ENCODE data around the gene ACTN1. TPM values are rescaled to one million over a fixed set of nuclear protein-coding genes. Genes with fewer than 3 reads are reported as not detected.

ACTN1 gene
- total and polyA plus RNA-seq, 8 donors = 24.4 to 133 (median 49.0) TPM

- H3K4me3 ChIP-seq = no peak overlapping the region
Observed at GRCh38 chr14:68902357-68902756, 76.7 kb downstream of the ACTN1 start.

DNA sequence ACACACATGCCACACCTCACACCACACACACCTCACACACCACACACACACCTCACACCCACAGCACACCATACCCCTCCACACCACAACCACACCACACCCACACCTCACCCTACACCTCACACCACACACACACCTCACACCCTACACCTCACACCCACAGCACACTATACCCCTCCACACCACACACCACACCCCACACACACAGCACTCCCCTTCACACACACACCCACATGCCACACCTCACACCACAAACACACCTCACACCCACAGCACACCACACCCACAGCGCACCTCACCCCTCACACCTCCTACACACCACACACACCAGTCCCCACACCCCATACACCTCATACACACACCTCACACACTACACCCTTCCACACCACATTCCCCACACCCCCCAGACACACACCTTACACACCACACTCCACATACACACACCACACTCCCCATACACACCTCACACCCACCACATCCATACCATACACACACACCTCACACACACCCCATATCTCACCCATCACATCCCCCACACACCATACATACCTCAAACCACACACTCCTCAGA lies 80.0 kb downstream of the ACTN1 start:
- peaks cover 0 to 34% (median 11%) of the 10 kb centered on the region in 3 donors for H3K36me3 ChIP-seq
- no peaks in the 10 kb centered on the region for H3K4me1 ChIP-seq
- 91 to 96% methylated on average over 1 of the region's 1 CpG for WGBS, 2 donors

More at GRCh38 chr14:68902357-68902756, 76.7 kb downstream of the ACTN1 start:
- intact Hi-C loops (cut with DNase I) = loop anchor here in 1 of 3 donors (10.0 kb wide), 1 partner anchor 192 kb away; no protein-coding TSS in a partner anchor
- no peak for FAIRE-seq
- TF ChIP-seq, protein P1, sequence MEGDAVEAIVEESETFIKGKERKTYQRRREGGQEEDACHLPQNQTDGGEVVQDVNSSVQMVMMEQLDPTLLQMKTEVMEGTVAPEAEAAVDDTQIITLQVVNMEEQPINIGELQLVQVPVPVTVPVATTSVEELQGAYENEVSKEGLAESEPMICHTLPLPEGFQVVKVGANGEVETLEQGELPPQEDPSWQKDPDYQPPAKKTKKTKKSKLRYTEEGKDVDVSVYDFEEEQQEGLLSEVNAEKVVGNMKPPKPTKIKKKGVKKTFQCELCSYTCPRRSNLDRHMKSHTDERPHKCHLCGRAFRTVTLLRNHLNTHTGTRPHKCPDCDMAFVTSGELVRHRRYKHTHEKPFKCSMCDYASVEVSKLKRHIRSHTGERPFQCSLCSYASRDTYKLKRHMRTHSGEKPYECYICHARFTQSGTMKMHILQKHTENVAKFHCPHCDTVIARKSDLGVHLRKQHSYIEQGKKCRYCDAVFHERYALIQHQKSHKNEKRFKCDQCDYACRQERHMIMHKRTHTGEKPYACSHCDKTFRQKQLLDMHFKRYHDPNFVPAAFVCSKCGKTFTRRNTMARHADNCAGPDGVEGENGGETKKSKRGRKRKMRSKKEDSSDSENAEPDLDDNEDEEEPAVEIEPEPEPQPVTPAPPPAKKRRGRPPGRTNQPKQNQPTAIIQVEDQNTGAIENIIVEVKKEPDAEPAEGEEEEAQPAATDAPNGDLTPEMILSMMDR (IDR thresholded peaks at IDR 0.05) = no peak
- Histone ChIP-seq H3K36me3 (peaks cover 0 to 34% (median 11%) of the 10 kb centered on the region in 3 donors), H3K27ac (no peak overlapping the region), H3K9me3 (no peaks in the 10 kb centered on the region), H3K27me3 (no peaks in the 10 kb centered on the region), H3K4me1 (no peaks in the 10 kb centered on the region)
- DNase-seq = no peak
- 92 to 95% methylated on average over 14 of the region's 14 CpGs for WGBS, 2 donors
- no peak for ATAC-seq

DNA sequence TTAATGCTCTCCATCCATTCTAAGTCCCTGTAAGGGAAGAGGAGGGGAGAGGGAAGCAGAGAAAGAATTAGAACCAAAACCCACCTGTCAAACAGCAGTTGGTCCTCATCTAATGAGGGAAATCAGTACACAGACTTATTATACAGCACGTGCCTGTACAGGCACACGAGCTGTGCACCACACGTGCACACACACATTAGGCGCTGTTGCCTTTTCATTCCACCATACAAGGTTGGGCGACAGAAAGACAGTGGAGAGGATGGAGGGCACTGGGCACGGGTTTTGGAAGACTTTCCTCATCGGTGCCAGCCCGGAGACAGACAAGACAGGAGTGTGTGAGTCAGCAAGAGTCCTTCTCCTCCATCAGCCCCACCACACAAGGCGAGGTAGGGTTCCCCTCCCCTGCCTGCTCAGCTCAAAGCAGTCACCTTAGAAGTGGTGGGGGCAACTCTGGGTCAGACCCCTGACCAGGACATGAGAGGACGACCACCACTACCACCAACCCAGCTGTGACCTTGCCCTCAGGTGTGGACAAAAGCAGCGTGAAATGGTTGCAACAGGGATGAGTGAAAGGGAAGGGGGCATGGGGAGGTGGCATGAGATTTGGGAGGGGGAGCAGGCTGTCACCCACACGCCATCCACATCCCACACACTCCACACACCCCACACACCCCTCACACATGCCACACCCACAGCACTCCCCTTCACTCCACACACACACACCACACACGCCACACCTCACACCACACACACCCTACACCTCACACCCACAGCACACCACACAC lies 80.7 kb downstream of the ACTN1 start:
- TF ChIP-seq, protein P1 (IDR thresholded peaks at IDR 0.05) = no peak
- H3K27ac ChIP-seq = no peak overlapping the region
- no peaks in the 10 kb centered on the region for H3K27me3 ChIP-seq
- no peaks in the 10 kb centered on the region for H3K4me1 ChIP-seq
- H3K9me3 ChIP-seq = no peaks in the 10 kb centered on the region
- WGBS, 2 donors = 85 to 87% methylated on average over 12 to 13 of the region's 13 CpGs
- ATAC-seq (no peak), FAIRE-seq (no peak), DNase-seq (peak in 1 of 6 donors; percentile 32)
- intact Hi-C loops (cut with DNase I) = no loop called here
- no peak overlapping the region for H3K4me3 ChIP-seq
- peaks cover 0 to 34% (median 8%) of the 10 kb centered on the region in 3 donors for H3K36me3 ChIP-seq

More for the DNA sequence above, 80.0 kb downstream of the ACTN1 start:
- Histone ChIP-seq H3K27ac (no peak overlapping the region), H3K27me3 (no peaks in the 10 kb centered on the region), H3K9me3 (no peaks in the 10 kb centered on the region), H3K4me3 (no peak overlapping the region)
- ATAC-seq (peak in 1 of 4 donors; percentile 15), DNase-seq (peak in 1 of 6 donors; percentile 20), FAIRE-seq (no peak)
- intact Hi-C loops (cut with DNase I) = no loop called here
- TF ChIP-seq, protein P1 (IDR thresholded peaks at IDR 0.05) = no peak

- no peaks in the 10 kb centered on the region for H3K9me3 ChIP-seq
- no peak overlapping the region for H3K27ac ChIP-seq
- peaks cover 0 to 41% (median 14%) of the 10 kb centered on the region in 3 donors for H3K36me3 ChIP-seq
- H3K4me1 ChIP-seq = no peaks in the 10 kb centered on the region
- DNase-seq (no peak), ATAC-seq (no peak), FAIRE-seq (no peak)
- TF ChIP-seq, protein P1 (IDR thresholded peaks at IDR 0.05) = no peak
- 91 to 96% methylated on average over 9 of the region's 9 CpGs for WGBS, 2 donors
- H3K27me3 ChIP-seq = no peaks in the 10 kb centered on the region
- intact Hi-C loops (cut with DNase I) = no loop called here
- no peak overlapping the region for H3K4me3 ChIP-seq
Observed at GRCh38 chr14:68897559-68898155, 81.4 kb downstream of the ACTN1 start.

Data from pancreas (tissue), 10 donors.